OCI-LY7 (cell line): ENCODE data around the gene CRYGD. TPM values are rescaled to one million over a fixed set of nuclear protein-coding genes. Genes with fewer than 3 reads are reported as not detected.

Experiments used
- BruUV-seq: library from RNA; stranded (reverse); fragments of 400-500 nt; replicated peaks from 2 replicates; lab custom pipeline; 2021; lab: Mats Ljungman, UMichigan
- CTCF ChIA-PET: fragments of 300-600 bp; sonication (Branson Sonifier 250); formaldehyde crosslinking; loops from one replicate; lab custom pipeline; 2022; ENCODE audit warnings: antibody characterized with exemption; ENCODE audit not compliant: unreplicated experiment; lab: Charles Lee
- POLR2A ChIA-PET: fragments of 300-600 bp; sonication (Branson Sonifier 250); formaldehyde crosslinking; loops from one replicate; lab custom pipeline; 2022; ENCODE audit warnings: antibody characterized with exemption; lab: Charles Lee
- DNase-seq: peaks from one replicate; pipeline ENCODE4 v3.0.0-alpha.2; 2015; ENCODE audit warnings: low spot score
- H2AFZ ChIP-seq: fragments of 200-600 bp; sonication (generic), shearing (Covaris generic); 2 replicates; pipeline ENCODE4 v1.6.1; 2014; ENCODE audit warnings: mild to moderate bottlenecking, antibody characterized with exemption, low read length, moderate library complexity
- H3K27ac ChIP-seq: fragments of 200-600 bp; sonication (generic); 2 replicates; pipeline ENCODE4 v1.5.1; 2014; ENCODE audit warnings: mixed run types, low read depth, mild to moderate bottlenecking, moderate library complexity, low read length, inconsistent platforms; ENCODE audit not compliant: poor library complexity, severe bottlenecking
- H3K36me3 ChIP-seq: fragments of 200-600 bp; sonication (generic); 2 replicates; pipeline ENCODE4 v1.6.1; 2014; ENCODE audit warnings: mild to moderate bottlenecking, antibody characterized with exemption, low read length, moderate library complexity, mixed read lengths; ENCODE audit not compliant: insufficient read depth
- H3K4me1 ChIP-seq: fragments of 200-600 bp; sonication (generic); 2 replicates; pipeline ENCODE4 v1.5.1; 2014; ENCODE audit warnings: mild to moderate bottlenecking, low read length; ENCODE audit not compliant: insufficient read depth, poor library complexity, severe bottlenecking
- H3K4me2 ChIP-seq: fragments of 200-600 bp; sonication (generic); 2 replicates; pipeline ENCODE4 v1.6.1; 2014; ENCODE audit warnings: mild to moderate bottlenecking, low read length
- H3K4me3 ChIP-seq: fragments of 200-600 bp; sonication (generic); 2 replicates; pipeline ENCODE4 v1.5.1; 2014; ENCODE audit warnings: mild to moderate bottlenecking, low read depth, low read length; ENCODE audit not compliant: poor library complexity, severe bottlenecking
- H3K79me2 ChIP-seq: fragments of 200-600 bp; sonication (generic); 2 replicates; pipeline ENCODE4 v1.6.1; 2016; ENCODE audit warnings: low read depth, mild to moderate bottlenecking, low read length, moderate library complexity, mixed read lengths; ENCODE audit not compliant: insufficient read depth
- H3K9me2 ChIP-seq: fragments of 200-600 bp; sonication (generic); 2 replicates; pipeline ENCODE4 v1.6.1; 2016; ENCODE audit warnings: mild to moderate bottlenecking, low read length, mixed read lengths; ENCODE audit not compliant: insufficient read depth
- H3K9me3 ChIP-seq: fragments of 200-600 bp; sonication (generic); 2 replicates; pipeline ENCODE4 v1.6.1; 2014; ENCODE audit warnings: mild to moderate bottlenecking, mixed run types, low read length, mixed read lengths
- H4K20me1 ChIP-seq: fragments of 200-600 bp; sonication (generic); 2 replicates; pipeline ENCODE4 v1.6.1; 2014; ENCODE audit warnings: mild to moderate bottlenecking, antibody characterized with exemption, low read length, moderate library complexity, mixed read lengths; ENCODE audit not compliant: insufficient read depth
- CTCF ChIP-seq: fragments of 200-600 bp; sonication (generic); conservative IDR thresholded peaks from 2 replicates; pipeline ENCODE4 v1.5.1; 2014; ENCODE audit warnings: mild to moderate bottlenecking, antibody characterized with exemption, low read length, moderate library complexity, mixed read lengths
- EZH2phosphoT487 ChIP-seq: fragments of 200-600 bp; sonication (generic); IDR thresholded peaks from 2 replicates; pipeline ENCODE4 v1.6.1; 2018; ENCODE audit warnings: low read depth, borderline replicate concordance, mild to moderate bottlenecking, mixed run types, antibody characterized with exemption, low read length, moderate library complexity, mixed read lengths
- intact Hi-C: fragments of 100-400 bp; cut with micrococcal nuclease; formaldehyde crosslinking; loops from one replicate; pipeline ENCODE4 v1.10.0; 2022; ENCODE audit not compliant: unreplicated experiment
- total RNA-seq, 2 experiments: library from RNA; depleted of rRNA in 1 of 2; stranded (reverse); fragments of >200 nt in 1 of 2; shearing (Covaris generic) in 1 of 2; gene quantifications; 2 replicates each; pipeline ENCODE4 v1.2.3, GENCODE V29; 2014 to 2022

The CRYGD gene
- total RNA-seq, 2 experiments from 2014 or later: not detected

DNA sequence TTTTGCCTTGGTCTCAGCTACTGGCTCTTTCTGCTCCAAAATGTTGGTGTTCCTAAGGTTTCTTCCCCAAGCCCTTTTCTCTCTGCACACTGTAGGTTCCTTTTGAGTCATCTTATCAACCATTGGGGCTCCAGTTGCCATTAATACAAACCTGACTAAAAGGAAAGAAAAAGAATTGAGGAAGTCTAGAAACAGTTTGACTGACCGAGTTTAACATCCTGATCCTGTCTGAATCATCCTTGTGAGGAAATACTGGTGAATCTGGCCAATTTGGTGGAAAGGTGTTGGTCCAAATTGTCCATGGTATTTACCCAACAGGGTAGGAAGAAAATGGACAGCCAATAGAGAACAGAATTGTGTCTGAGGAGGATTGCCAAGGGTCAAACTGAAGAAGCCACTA lies 38.3 kb downstream of the CRYGD start:
- H3K36me3 ChIP-seq: no peaks in the 10 kb centered on the region
- BruUV-seq: no TSS peak
- intact Hi-C loops: no loop called here
- no peak overlapping the region for H3K27ac ChIP-seq
- no peak for DNase-seq
- H3K4me3 ChIP-seq: no peak overlapping the region
- TF ChIP-seq EZH2phosphoT487: no peak
- TF ChIP-seq CTCF: no peak
- H3K4me1 ChIP-seq: no peaks in the 10 kb centered on the region
- no peak overlapping the region for H3K4me2 ChIP-seq
- H3K9me3 ChIP-seq: no peaks in the 10 kb centered on the region
- no peak overlapping the region for H2AFZ ChIP-seq
- POLR2A ChIA-PET: interaction anchor here (0.6 kb wide), 2 partner anchors 850 to 1221 kb away, joined by 3 read pairs; no protein-coding TSS in a partner anchor
- CTCF ChIA-PET: no interaction called here
- no peaks in the 10 kb centered on the region for H3K9me2 ChIP-seq
- no peaks in the 10 kb centered on the region for H3K79me2 ChIP-seq
- no peaks in the 10 kb centered on the region for H4K20me1 ChIP-seq

GRCh38 chr2:208083807-208084206 lies 40.5 kb downstream of the CRYGD start:
- CTCF ChIA-PET: no interaction called here

More at GRCh38 chr2:208083807-208084206, 40.5 kb downstream of the CRYGD start:
- no peak for TF ChIP-seq EZH2phosphoT487
- no peak for TF ChIP-seq CTCF
- POLR2A ChIA-PET: no interaction called here
- H3K9me2 ChIP-seq: no peaks in the 10 kb centered on the region
- H2AFZ ChIP-seq: no peak overlapping the region
- H4K20me1 ChIP-seq: no peaks in the 10 kb centered on the region
- no peaks in the 10 kb centered on the region for H3K4me1 ChIP-seq
- H3K9me3 ChIP-seq: no peaks in the 10 kb centered on the region
- intact Hi-C loops: no loop called here
- BruUV-seq: no TSS peak
- no peak overlapping the region for H3K4me2 ChIP-seq
- no peak overlapping the region for H3K27ac ChIP-seq
- no peak for DNase-seq
- no peak overlapping the region for H3K4me3 ChIP-seq
- H3K79me2 ChIP-seq: no peaks in the 10 kb centered on the region
- H3K36me3 ChIP-seq: no peaks in the 10 kb centered on the region
